WERI-Rb-1 (cell line): Measurements from ENCODE around the gene TPH1.

Experiments used
- DNase-seq: peaks from one replicate; pipeline ENCODE4 v3.0.0-alpha.2; 2020
- H3K27ac ChIP-seq: fragments of 250-450 bp; sonication (Bioruptor Pico); 2 replicates; pipeline ENCODE4 v1.5.1; 2020; ENCODE audit warnings: mild to moderate bottlenecking, moderate library complexity
- H3K27me3 ChIP-seq: fragments of 250-450 bp; sonication (Bioruptor Pico); 2 replicates; pipeline ENCODE4 v1.5.1; 2021; ENCODE audit warnings: mild to moderate bottlenecking, low read depth, moderate library complexity; ENCODE audit not compliant: insufficient read depth, severe bottlenecking
- H3K36me3 ChIP-seq: fragments of 250-450 bp; sonication (Bioruptor Pico); 2 replicates; pipeline ENCODE4 v1.5.1; 2020; ENCODE audit warnings: mild to moderate bottlenecking, moderate library complexity
- H3K4me3 ChIP-seq: 2 replicates; pipeline ENCODE4 v1.5.1; 2011; ENCODE audit warnings: low read depth, mild to moderate bottlenecking, control low read depth, low read length
- H3K9me3 ChIP-seq: fragments of 250-450 bp; sonication (Bioruptor Pico); 2 replicates; pipeline ENCODE4 v1.5.1; 2021; ENCODE audit warnings: mild to moderate bottlenecking, moderate library complexity; ENCODE audit not compliant: severe bottlenecking
- CTCF ChIP-seq: IDR thresholded peaks from 2 replicates; pipeline ENCODE4 v1.5.1; 2011; ENCODE audit warnings: low read depth, mild to moderate bottlenecking, control low read depth, inconsistent platforms, low read length

TPH1 gene

GRCh38 chr11:18080451-18080850, 34.4 kb upstream of the TPH1 start:
- no peak for DNase-seq
- Histone ChIP-seq H3K9me3 (no peaks in the 10 kb centered on the region), H3K27me3 (no peaks in the 10 kb centered on the region), H3K27ac (no peak overlapping the region), H3K36me3 (peaks cover 65% of the 10 kb centered on the region), H3K4me3 (no peak overlapping the region)
- TF ChIP-seq CTCF, result no peak

- H3K9me3 ChIP-seq, result no peaks in the 10 kb centered on the region
- H3K27ac ChIP-seq, result no peak overlapping the region
- no peak for TF ChIP-seq CTCF
- no peak overlapping the region for H3K4me3 ChIP-seq
- DNase-seq, result no peak
- H3K27me3 ChIP-seq, result no peaks in the 10 kb centered on the region
- H3K36me3 ChIP-seq, result peaks cover 50% of the 10 kb centered on the region
These were observed 32.8 kb upstream of the TPH1 start for GRCh38 chr11:18078909-18079308.

GRCh38 chr11:18075444-18075843, 29.4 kb upstream of the TPH1 start:
- no peak overlapping the region for H3K27ac ChIP-seq
- H3K36me3 ChIP-seq, result peaks cover 17% of the 10 kb centered on the region
- no peak for DNase-seq
- H3K27me3 ChIP-seq, result no peaks in the 10 kb centered on the region
- no peak overlapping the region for H3K4me3 ChIP-seq
- H3K9me3 ChIP-seq, result no peaks in the 10 kb centered on the region
- no peak for TF ChIP-seq CTCF

- peak overlapping the region; percentile 41; the same call in 1 of the 2 replicates for H3K27ac ChIP-seq
- no peak overlapping the region for H3K4me3 ChIP-seq
- TF ChIP-seq CTCF, result no peak
- no peaks in the 10 kb centered on the region for H3K9me3 ChIP-seq
- peaks cover 2% of the 10 kb centered on the region; the same call in 1 of the 2 replicates for H3K36me3 ChIP-seq
- H3K27me3 ChIP-seq, result no peaks in the 10 kb centered on the region
- DNase-seq, result no peak
These were observed 25.1 kb upstream of the TPH1 start for GRCh38 chr11:18071098-18071705.

GRCh38 chr11:18067372-18067771, 21.3 kb upstream of the TPH1 start:
- H3K4me3 ChIP-seq, result no peak overlapping the region
- TF ChIP-seq CTCF, result no peak
- DNase-seq, result no peak
- no peaks in the 10 kb centered on the region for H3K9me3 ChIP-seq
- H3K27me3 ChIP-seq, result no peaks in the 10 kb centered on the region
- H3K27ac ChIP-seq, result peak overlapping the region; percentile 90
- no peaks in the 10 kb centered on the region; the same call in 1 of the 2 replicates for H3K36me3 ChIP-seq

GRCh38 chr11:18066626-18067025, 20.6 kb upstream of the TPH1 start:
- H3K9me3 ChIP-seq, result no peaks in the 10 kb centered on the region
- DNase-seq, result no peak
- no peaks in the 10 kb centered on the region for H3K27me3 ChIP-seq
- H3K27ac ChIP-seq, result peak overlapping the region; percentile 90
- no peaks in the 10 kb centered on the region; the same call in 1 of the 2 replicates for H3K36me3 ChIP-seq
- no peak overlapping the region for H3K4me3 ChIP-seq
- TF ChIP-seq CTCF, result no peak
